Caco-2 (cell line): ENCODE results near the gene NT5C1B. TPM values are rescaled to one million over a fixed set of nuclear protein-coding genes. Genes with fewer than 3 reads are reported as not detected.

Experiments used
- BruUV-seq: library from RNA; stranded (reverse); fragments of 400-500 nt; replicated peaks from 2 replicates; lab custom pipeline; 2021; lab: Mats Ljungman, UMichigan
- CTCF ChIA-PET: fragments of 300-600 bp; sonication (Branson Sonifier 250); formaldehyde crosslinking; loops from one replicate; lab custom pipeline; 2022; ENCODE audit warnings: antibody characterized with exemption; lab: Charles Lee
- POLR2A ChIA-PET: fragments of 300-600 bp; sonication (Branson Sonifier 250); formaldehyde crosslinking; loops from one replicate; lab custom pipeline; 2022; ENCODE audit warnings: antibody characterized with exemption; lab: Charles Lee
- DNase-seq, 2 experiments: peaks; one replicate each; pipeline versions ENCODE4 v3.0.0 to v3.0.0-alpha.2; 2020 to 2022
- H3K27me3 ChIP-seq: replicated peaks from 2 replicates; pipeline ENCODE4 v1.6.0; 2011; ENCODE audit warnings: low read length; ENCODE audit not compliant: control insufficient read depth, insufficient read depth
- H3K36me3 ChIP-seq: 2 replicates; pipeline ENCODE4 v1.5.1; 2011; ENCODE audit warnings: low read length; ENCODE audit not compliant: control insufficient read depth, insufficient read depth
- H3K4me1 ChIP-seq: fragments of 250-450 bp; sonication (Bioruptor Pico); 2 replicates; pipeline ENCODE4 v1.5.1; 2020; ENCODE audit warnings: mild to moderate bottlenecking
- H3K4me3 ChIP-seq: 2 replicates; pipeline ENCODE4 v1.5.1; 2011; ENCODE audit warnings: low read depth, mild to moderate bottlenecking, control low read depth, low read length
- H3K9me3 ChIP-seq: fragments of 250-450 bp; sonication (Bioruptor Pico); 2 replicates; pipeline ENCODE4 v1.5.1; 2020; ENCODE audit warnings: mild to moderate bottlenecking, moderate library complexity
- H3K27ac Mint-ChIP-seq: one replicate; pipeline ENCODE4 v1.8.0; 2022; ENCODE audit warnings: mixed read lengths; ENCODE audit not compliant: unreplicated experiment
- H3K27me3 Mint-ChIP-seq: one replicate; pipeline ENCODE4 v1.8.0; 2022; ENCODE audit warnings: mixed read lengths; ENCODE audit not compliant: insufficient read depth, unreplicated experiment
- H3K36me3 Mint-ChIP-seq: one replicate; pipeline ENCODE4 v1.8.0; 2022; ENCODE audit warnings: mild to moderate bottlenecking, mixed read lengths; ENCODE audit not compliant: insufficient read depth, unreplicated experiment
- H3K4me1 Mint-ChIP-seq: one replicate; pipeline ENCODE4 v1.8.0; 2022; ENCODE audit warnings: low read depth, mixed read lengths; ENCODE audit not compliant: unreplicated experiment
- H3K4me3 Mint-ChIP-seq: one replicate; pipeline ENCODE4 v1.8.0; 2022; ENCODE audit warnings: mild to moderate bottlenecking, moderate library complexity, mixed read lengths; ENCODE audit not compliant: unreplicated experiment
- H3K9me3 Mint-ChIP-seq: one replicate; pipeline ENCODE4 v1.8.0; 2022; ENCODE audit warnings: mixed read lengths; ENCODE audit not compliant: unreplicated experiment
- intact Hi-C: fragments of 100-400 bp; cut with micrococcal nuclease; formaldehyde crosslinking; loops from one replicate; pipeline ENCODE4 v1.10.0; 2022; ENCODE audit not compliant: unreplicated experiment
- total RNA-seq: library from RNA; stranded (reverse); gene quantifications from 2 replicates; pipeline ENCODE4 v1.2.3, GENCODE V29; 2022
- TF ChIP-seq, protein P1 (sequence below), 2 experiments: fragments of 200-600 bp in 1 of 2; IDR thresholded peaks; 1 replicate in 1 of 2; 2 replicates in 1 of 2; pipeline versions ENCODE4 v1.5.1 to v1.8.0; 2011 to 2022; ENCODE audit warnings: antibody characterized with exemption in 1 of 2, control low read depth in 1 of 2, inconsistent platforms in 1 of 2, low read depth in 1 of 2, low read length in 1 of 2, mild to moderate bottlenecking in 1 of 2, moderate library complexity in 1 of 2; ENCODE audit not compliant: insufficient read depth in 1 of 2, severe bottlenecking in 1 of 2, unreplicated experiment in 1 of 2

The NT5C1B gene
- total RNA-seq, 1 experiment from 2014 or later, result not detected

DNA sequence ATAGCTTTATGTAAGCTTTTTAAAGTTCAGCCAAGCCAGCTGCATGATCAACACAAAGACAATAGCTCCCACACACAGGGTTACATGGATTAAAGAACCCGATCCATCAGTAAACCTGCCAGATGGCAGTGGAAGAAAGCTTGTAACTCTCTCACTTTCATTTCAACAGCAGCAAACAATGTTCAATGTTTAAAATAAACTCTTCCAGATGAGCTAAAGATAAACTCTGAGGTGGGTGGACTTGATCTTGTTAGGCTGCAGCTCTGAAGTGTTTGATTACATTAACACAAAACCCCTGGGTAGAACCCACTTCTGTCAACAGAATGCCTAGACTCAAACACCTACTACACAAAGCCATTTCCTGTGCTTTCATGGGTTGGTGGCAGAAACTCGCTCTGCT is 42.8 kb downstream of the NT5C1B start:
- Mint-ChIP-seq H3K27me3 (peaks cover 4% of the 10 kb centered on the region), H3K36me3 (no peaks in the 10 kb centered on the region), H3K4me3 (no peak overlapping the region), H3K4me1 (no peaks in the 10 kb centered on the region), H3K9me3 (no peaks in the 10 kb centered on the region), H3K27ac (no peak overlapping the region)
- H3K4me1 ChIP-seq, result no peaks in the 10 kb centered on the region
- no peak for DNase-seq
- no peaks in the 10 kb centered on the region; the same call in 1 of the 2 replicates for H3K27me3 ChIP-seq
- no peaks in the 10 kb centered on the region for H3K36me3 ChIP-seq
- intact Hi-C loops, result no loop called here
- no peak overlapping the region for H3K4me3 ChIP-seq
- TF ChIP-seq, protein P1, sequence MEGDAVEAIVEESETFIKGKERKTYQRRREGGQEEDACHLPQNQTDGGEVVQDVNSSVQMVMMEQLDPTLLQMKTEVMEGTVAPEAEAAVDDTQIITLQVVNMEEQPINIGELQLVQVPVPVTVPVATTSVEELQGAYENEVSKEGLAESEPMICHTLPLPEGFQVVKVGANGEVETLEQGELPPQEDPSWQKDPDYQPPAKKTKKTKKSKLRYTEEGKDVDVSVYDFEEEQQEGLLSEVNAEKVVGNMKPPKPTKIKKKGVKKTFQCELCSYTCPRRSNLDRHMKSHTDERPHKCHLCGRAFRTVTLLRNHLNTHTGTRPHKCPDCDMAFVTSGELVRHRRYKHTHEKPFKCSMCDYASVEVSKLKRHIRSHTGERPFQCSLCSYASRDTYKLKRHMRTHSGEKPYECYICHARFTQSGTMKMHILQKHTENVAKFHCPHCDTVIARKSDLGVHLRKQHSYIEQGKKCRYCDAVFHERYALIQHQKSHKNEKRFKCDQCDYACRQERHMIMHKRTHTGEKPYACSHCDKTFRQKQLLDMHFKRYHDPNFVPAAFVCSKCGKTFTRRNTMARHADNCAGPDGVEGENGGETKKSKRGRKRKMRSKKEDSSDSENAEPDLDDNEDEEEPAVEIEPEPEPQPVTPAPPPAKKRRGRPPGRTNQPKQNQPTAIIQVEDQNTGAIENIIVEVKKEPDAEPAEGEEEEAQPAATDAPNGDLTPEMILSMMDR (IDR thresholded peaks at IDR 0.05; ENCODE audit: insufficient read depth in 1 of 2, low read depth in 1 of 2, low read length in 1 of 2, severe bottlenecking in 1 of 2, unreplicated experiment in 1 of 2), result no peak
- H3K9me3 ChIP-seq, result no peaks in the 10 kb centered on the region
- ChIA-PET CTCF (no interaction called here), POLR2A (no interaction called here)
- BruUV-seq, result no TSS peak

DNA sequence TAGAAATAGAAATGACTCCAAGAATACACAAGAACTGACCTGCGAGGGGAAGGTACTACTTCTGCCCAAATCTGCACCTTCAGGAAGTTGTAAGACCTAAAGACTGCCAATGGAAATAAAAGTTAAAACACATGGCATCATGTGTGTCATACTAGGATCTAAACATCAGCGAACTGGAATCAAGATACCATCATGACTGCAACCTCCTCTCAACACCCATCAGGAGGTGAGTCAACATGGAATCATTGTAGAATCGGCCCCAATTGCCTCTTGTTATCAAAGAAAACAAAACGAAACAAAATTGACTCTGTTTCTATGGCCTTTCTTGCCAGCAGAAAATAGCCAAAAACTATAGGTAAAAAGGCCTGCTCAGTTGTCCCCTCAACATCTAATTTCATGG is 44.0 kb downstream of the NT5C1B start:
- H3K36me3 ChIP-seq, result no peaks in the 10 kb centered on the region
- CTCF ChIA-PET, result no interaction called here
- Mint-ChIP-seq H3K4me1 (no peaks in the 10 kb centered on the region), H3K27me3 (peaks cover 6% of the 10 kb centered on the region), H3K4me3 (no peak overlapping the region), H3K9me3 (no peaks in the 10 kb centered on the region), H3K27ac (no peak overlapping the region), H3K36me3 (no peaks in the 10 kb centered on the region)
- no TSS peak for BruUV-seq
- no peaks in the 10 kb centered on the region; the same call in 1 of the 2 replicates for H3K27me3 ChIP-seq
- intact Hi-C loops, result no loop called here
- TF ChIP-seq, protein P1 (IDR thresholded peaks at IDR 0.05; ENCODE audit: insufficient read depth in 1 of 2, low read depth in 1 of 2, low read length in 1 of 2, severe bottlenecking in 1 of 2, unreplicated experiment in 1 of 2), result no peak
- no peaks in the 10 kb centered on the region for H3K9me3 ChIP-seq
- no peak for DNase-seq
- no peaks in the 10 kb centered on the region for H3K4me1 ChIP-seq
- POLR2A ChIA-PET, result no interaction called here
- H3K4me3 ChIP-seq, result no peak overlapping the region

DNA sequence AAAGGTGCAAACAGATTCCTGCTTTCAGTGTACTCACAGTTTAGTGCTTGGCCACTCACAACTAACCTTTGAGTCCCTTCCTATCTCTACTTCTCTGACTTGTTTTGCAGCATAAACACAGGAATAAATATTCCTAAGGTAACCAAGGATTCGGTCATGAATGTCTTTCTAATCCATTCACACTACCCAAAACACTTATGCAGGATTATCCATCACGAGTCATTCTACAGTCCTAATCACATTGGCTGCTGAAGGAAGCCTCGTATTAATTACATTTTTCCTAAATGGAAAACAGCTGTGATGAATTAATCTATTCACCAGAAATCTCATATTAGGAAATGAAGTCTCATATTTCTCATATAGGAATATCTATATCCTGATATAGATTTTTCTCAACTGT is 45.2 kb downstream of the NT5C1B start:
- TF ChIP-seq, protein P1 (IDR thresholded peaks at IDR 0.05; ENCODE audit: insufficient read depth in 1 of 2, low read depth in 1 of 2, low read length in 1 of 2, severe bottlenecking in 1 of 2, unreplicated experiment in 1 of 2), result no peak
- Histone ChIP-seq H3K27me3 (no peaks in the 10 kb centered on the region; the same call in 1 of the 2 replicates), H3K36me3 (no peaks in the 10 kb centered on the region), H3K4me3 (no peak overlapping the region), H3K4me1 (no peaks in the 10 kb centered on the region), H3K9me3 (no peaks in the 10 kb centered on the region)
- Mint-ChIP-seq H3K9me3 (no peaks in the 10 kb centered on the region), H3K27me3 (peaks cover 6% of the 10 kb centered on the region), H3K27ac (no peak overlapping the region), H3K4me3 (no peak overlapping the region), H3K4me1 (no peaks in the 10 kb centered on the region), H3K36me3 (no peaks in the 10 kb centered on the region)
- DNase-seq, result no peak
- ChIA-PET POLR2A (no interaction called here), CTCF (no interaction called here)
- no TSS peak for BruUV-seq
- intact Hi-C loops, result no loop called here
